Glutamatergic neuron (in vitro differentiated cells): ENCODE data around the gene BHLHA15. TPM values are rescaled to one million over a fixed set of nuclear protein-coding genes. Genes with fewer than 3 reads are reported as not detected.
"Not testable (repeated sequence)": the region's sequence is repeated elsewhere in the genome, so short reads cannot be mapped to it uniquely, and the experiment has no call there.

ENCODE experiments used
- DNase-seq: peaks from one replicate; pipeline ENCODE4 v3.0.0; 2022
- H3K27ac Mint-ChIP-seq: one replicate; pipeline ENCODE4 v1.8.0; 2020; ENCODE audit warnings: mild to moderate bottlenecking, mixed read lengths, inconsistent platforms; ENCODE audit not compliant: unreplicated experiment
- H3K27me3 Mint-ChIP-seq: one replicate; pipeline ENCODE4 v1.8.0; 2020; ENCODE audit warnings: mild to moderate bottlenecking, moderate library complexity, mixed read lengths, inconsistent platforms; ENCODE audit not compliant: unreplicated experiment
- H3K36me3 Mint-ChIP-seq: one replicate; pipeline ENCODE4 v1.8.0; 2020; ENCODE audit warnings: mild to moderate bottlenecking, mixed read lengths, inconsistent platforms; ENCODE audit not compliant: unreplicated experiment
- H3K4me1 Mint-ChIP-seq: one replicate; pipeline ENCODE4 v1.8.0; 2020; ENCODE audit warnings: mild to moderate bottlenecking, low read depth, mixed read lengths, inconsistent platforms; ENCODE audit not compliant: unreplicated experiment
- H3K4me3 Mint-ChIP-seq: one replicate; pipeline ENCODE4 v1.8.0; 2020; ENCODE audit warnings: mild to moderate bottlenecking, mixed read lengths, inconsistent platforms; ENCODE audit not compliant: unreplicated experiment
- H3K9me3 Mint-ChIP-seq: one replicate; pipeline ENCODE4 v1.8.0; 2020; ENCODE audit warnings: mild to moderate bottlenecking, moderate library complexity, mixed read lengths, inconsistent platforms; ENCODE audit not compliant: unreplicated experiment
- total RNA-seq: library from RNA; stranded (reverse); fragmentation: NEBNext Ultra II Directional; extraction: Animal tissue kit (Norgen Biotek cat#: 25700); gene quantifications from one replicate; pipeline ENCODE4 v1.2.1, GENCODE V29; 2021; ENCODE audit not compliant: unreplicated experiment
- TF ChIP-seq, protein P1 (sequence below): fragments of 200-600 bp; sonication (generic); IDR thresholded peaks from one replicate; pipeline ENCODE4 v1.5.0; 2021; ENCODE audit not compliant: partially characterized antibody, unreplicated experiment

The BHLHA15 gene
- total RNA-seq, 1 donor from 2014 or later = not detected

DNA sequence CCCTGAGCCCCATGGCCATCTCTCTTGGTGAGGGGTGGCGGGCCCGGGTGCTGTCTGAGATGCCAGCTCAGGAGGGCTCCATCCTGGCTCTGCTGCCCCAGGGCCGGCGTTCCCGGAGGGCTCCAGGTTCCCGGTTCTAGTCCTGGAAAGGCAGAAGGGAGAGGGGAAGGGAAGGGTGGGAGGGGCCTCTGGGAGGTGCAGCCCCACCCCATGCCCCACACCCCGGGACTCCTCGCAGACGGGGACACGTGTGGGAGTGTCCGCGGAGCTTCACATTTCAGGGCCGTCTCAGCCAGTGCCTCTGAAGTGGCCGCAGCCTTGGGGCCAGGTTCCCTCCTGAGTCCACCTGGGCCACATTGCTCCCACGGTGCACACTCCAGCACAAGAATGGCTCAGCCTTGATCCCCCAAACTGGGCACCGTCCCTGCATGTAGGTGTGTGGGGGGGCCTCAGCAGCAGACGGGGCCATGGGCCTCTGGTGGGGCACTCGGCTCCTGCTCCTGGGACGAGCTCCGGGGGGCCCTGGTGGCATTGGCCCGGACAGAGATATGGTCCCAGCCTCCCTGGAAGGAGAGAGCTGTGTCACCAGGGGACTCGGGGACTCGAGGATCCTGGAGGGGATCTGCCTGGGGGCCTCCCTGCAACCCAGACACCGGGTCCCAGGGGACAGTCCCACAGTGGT lies 5.8 kb downstream of the BHLHA15 start:
- Mint-ChIP-seq H3K27ac (no peak overlapping the region), H3K36me3 (no peaks in the 10 kb centered on the region), H3K4me3 (no peak overlapping the region), H3K9me3 (peaks cover 12% of the 10 kb centered on the region), H3K4me1 (peaks cover 5% of the 10 kb centered on the region), H3K27me3 (peaks cover 8% of the 10 kb centered on the region)
- DNase-seq = no peak
- TF ChIP-seq, protein P1, sequence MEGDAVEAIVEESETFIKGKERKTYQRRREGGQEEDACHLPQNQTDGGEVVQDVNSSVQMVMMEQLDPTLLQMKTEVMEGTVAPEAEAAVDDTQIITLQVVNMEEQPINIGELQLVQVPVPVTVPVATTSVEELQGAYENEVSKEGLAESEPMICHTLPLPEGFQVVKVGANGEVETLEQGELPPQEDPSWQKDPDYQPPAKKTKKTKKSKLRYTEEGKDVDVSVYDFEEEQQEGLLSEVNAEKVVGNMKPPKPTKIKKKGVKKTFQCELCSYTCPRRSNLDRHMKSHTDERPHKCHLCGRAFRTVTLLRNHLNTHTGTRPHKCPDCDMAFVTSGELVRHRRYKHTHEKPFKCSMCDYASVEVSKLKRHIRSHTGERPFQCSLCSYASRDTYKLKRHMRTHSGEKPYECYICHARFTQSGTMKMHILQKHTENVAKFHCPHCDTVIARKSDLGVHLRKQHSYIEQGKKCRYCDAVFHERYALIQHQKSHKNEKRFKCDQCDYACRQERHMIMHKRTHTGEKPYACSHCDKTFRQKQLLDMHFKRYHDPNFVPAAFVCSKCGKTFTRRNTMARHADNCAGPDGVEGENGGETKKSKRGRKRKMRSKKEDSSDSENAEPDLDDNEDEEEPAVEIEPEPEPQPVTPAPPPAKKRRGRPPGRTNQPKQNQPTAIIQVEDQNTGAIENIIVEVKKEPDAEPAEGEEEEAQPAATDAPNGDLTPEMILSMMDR = no peak

DNA sequence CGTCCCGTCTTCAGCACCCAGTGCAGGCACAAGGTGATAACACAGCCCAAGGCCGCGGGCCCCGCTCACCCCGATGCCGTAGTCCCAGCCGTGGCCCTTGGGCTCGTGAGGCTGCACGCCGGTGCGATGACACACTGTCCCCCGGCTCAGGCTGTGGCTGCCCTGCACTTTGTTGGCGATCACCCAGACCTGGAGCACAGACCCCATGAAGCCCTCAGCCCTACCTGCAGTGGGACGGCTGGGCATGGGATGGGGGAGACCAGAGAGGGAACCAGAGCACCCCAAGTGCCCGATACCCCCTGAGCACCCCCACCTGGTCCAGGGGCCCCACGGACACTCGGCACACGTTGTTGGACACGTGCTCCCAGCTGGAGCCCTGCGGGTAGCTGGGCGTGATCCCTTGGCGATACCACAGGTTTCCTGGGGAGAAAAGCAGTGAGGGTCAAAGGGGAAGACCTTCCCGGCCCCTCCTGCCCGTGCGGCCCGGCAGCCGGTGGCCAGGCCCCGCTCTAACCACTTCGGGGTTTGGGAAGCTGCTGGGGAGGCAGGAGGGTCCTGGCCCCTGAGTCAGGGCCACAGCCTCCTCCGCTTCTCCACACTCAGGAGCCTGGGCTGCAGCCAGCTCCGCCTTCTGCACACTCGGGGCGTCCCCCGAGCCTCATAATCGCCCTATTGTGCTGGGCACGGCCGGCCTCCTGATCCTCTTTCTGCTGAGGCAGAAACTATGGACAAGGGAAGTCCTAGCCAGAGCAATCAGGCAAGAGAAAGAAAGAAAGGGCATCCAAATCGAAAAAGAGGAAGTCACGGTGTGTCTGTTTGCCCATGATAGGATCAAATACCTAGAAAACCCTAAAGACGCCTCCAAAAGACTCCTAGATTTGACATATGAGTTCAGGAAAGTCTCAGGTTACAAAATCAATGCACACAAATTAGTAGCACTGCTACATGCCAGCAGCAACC lies 6.7 kb downstream of the BHLHA15 start:
- TF ChIP-seq, protein P1 = no peak
- DNase-seq = peak; percentile 27
- H3K4me3 Mint-ChIP-seq = peak overlapping the region; percentile 9
- peak overlapping the region; percentile 65 for H3K27ac Mint-ChIP-seq
- peaks cover 12% of the 10 kb centered on the region for H3K9me3 Mint-ChIP-seq
- H3K36me3 Mint-ChIP-seq = no peaks in the 10 kb centered on the region
- H3K27me3 Mint-ChIP-seq = peaks cover 8% of the 10 kb centered on the region
- peaks cover 5% of the 10 kb centered on the region for H3K4me1 Mint-ChIP-seq

DNA sequence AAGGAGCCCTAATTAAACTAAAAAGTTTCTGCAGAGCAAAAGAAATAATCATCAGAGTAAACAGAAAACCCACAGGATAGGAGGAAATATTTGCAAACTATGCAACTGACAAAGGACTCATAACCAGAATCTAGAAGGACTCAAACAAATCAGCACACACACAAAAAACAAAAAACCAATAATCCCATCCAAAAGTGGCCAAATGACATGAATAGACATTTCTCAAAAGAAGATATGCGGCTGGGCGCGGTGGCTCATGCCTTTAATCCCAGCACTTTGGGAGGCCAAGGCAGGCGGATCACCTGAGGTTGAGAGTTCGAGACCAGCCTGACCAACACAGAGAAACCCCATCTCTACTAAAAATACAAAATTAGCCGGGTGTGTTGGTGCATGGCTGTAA lies 8.1 kb downstream of the BHLHA15 start:
- not testable (repeated sequence) for DNase-seq, H3K9me3 Mint-ChIP-seq, H3K27ac Mint-ChIP-seq, H3K36me3 Mint-ChIP-seq, H3K27me3 Mint-ChIP-seq, H3K4me1 Mint-ChIP-seq, H3K4me3 Mint-ChIP-seq

DNA sequence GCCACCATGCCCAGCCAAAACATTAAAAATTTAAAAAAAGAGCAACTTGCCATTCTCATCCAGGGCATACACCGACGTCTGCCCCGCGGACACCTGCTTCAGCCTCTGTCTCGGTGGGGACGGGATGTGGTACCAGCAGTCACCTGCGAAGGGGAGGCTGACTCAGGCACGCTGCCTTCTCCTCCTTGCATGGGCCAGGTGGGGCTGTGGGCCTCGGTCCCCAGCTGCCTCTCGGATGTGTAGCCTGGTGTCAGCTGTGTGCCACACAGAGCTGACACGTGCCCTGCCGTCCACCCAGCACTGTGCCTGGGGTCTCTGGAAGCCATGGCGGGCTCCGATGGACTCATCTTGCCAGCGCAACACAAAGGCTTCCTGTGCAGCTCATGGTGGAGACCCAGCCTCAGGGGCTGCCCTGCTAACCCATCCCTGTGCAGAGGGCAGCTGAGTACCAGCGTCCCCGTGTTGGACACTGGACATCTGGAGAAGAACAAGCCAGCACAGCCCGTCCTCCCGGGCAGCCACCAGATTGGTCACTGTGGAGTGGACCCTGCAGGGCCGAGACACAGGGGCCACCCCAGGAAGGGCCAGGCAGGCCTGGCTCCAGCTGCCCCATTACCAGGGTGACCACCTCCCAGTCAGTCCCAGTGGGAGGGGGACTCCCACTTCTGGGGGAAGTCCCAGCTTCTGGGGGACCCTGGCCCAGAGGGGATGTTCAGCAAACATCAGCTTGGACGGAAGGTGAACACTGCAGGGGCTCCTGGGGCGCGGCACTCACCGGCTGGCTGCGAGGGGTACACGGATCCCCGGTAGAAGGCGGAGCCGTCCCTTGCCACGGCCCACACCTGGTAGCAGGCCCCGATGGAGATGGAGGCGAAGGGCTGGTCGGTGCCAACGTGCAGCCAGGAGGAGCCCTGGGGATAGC lies 10.6 kb downstream of the BHLHA15 start:
- Mint-ChIP-seq H3K27ac (no peak overlapping the region), H3K4me3 (no peak overlapping the region), H3K36me3 (no peaks in the 10 kb centered on the region), H3K9me3 (peaks cover 8% of the 10 kb centered on the region), H3K4me1 (peaks cover 5% of the 10 kb centered on the region), H3K27me3 (peaks cover 8% of the 10 kb centered on the region)
- TF ChIP-seq, protein P1 = no peak
- DNase-seq = no peak
